HepG2 (cell line): ENCODE measurements around the gene FAM118B. TPM values are rescaled to one million over a fixed set of nuclear protein-coding genes. Genes with fewer than 3 reads are reported as not detected.

Experiments
- ATF7 ChIP-seq, 2 experiments: fragments of 450-650 bp in 1 of 2; sonication (generic) in 1 of 2; formaldehyde crosslinking in 1 of 2; IDR thresholded peaks; 2 replicates each; pipeline versions ENCODE4 v1.4.0 to v1.6.1; 2016 to 2020; ENCODE audit warnings: antibody characterized with exemption in 1 of 2, mild to moderate bottlenecking in 1 of 2, missing genetic modification reagents in 1 of 2
- DMAP1 ChIP-seq: IDR thresholded peaks from 2 replicates; pipeline ENCODE4 v1.6.1; 2016
- KLF15 ChIP-seq: sonication (generic); formaldehyde crosslinking; IDR thresholded peaks from 2 replicates; pipeline ENCODE4 v1.8.1; 2023; ENCODE audit warnings: borderline replicate concordance, mild to moderate bottlenecking, inconsistent platforms, missing genetic modification reagents, mixed read lengths
- LCORL ChIP-seq, 2 experiments: fragments of 450-650 bp in 1 of 2; sonication (generic) in 1 of 2; formaldehyde crosslinking in 1 of 2; IDR thresholded peaks; 2 replicates each; pipeline versions ENCODE4 v1.5.0 to v1.6.1; 2017 to 2020; ENCODE audit warnings: antibody characterized with exemption in 1 of 2, missing genetic modification reagents in 1 of 2
- REL ChIP-seq: sonication (generic); formaldehyde crosslinking; conservative IDR thresholded peaks from 2 replicates; pipeline ENCODE4 v1.8.0; 2022; ENCODE audit warnings: mild to moderate bottlenecking, missing genetic modification reagents, moderate library complexity
- SETDB1 ChIP-seq: sonication (generic); formaldehyde crosslinking; IDR thresholded peaks from 2 replicates; pipeline ENCODE4 v1.5.1; 2020; ENCODE audit warnings: missing genetic modification reagents, mild to moderate bottlenecking, borderline replicate concordance
- SRSF9 ChIP-seq: fragments of 200-400 bp; formaldehyde crosslinking; IDR thresholded peaks from 2 replicates; pipeline ENCODE4 v1.6.1; 2018; ENCODE audit warnings: borderline replicate concordance, mild to moderate bottlenecking, low read depth, low read length; ENCODE audit not compliant: insufficient read depth, poor library complexity, severe bottlenecking
- STAT5B ChIP-seq: sonication (generic); formaldehyde crosslinking; IDR thresholded peaks from 2 replicates; pipeline ENCODE4 v1.4.0; 2020; ENCODE audit warnings: missing genetic modification reagents
- XBP1 ChIP-seq: sonication (generic); formaldehyde crosslinking; IDR thresholded peaks from 2 replicates; pipeline ENCODE4 v1.5.0; 2020; ENCODE audit warnings: missing genetic modification reagents
- ZFX ChIP-seq: sonication (generic); formaldehyde crosslinking; IDR thresholded peaks from 2 replicates; pipeline ENCODE4 v1.4.0; 2020; ENCODE audit warnings: mild to moderate bottlenecking, low read depth, missing genetic modification reagents, moderate library complexity
- ZNF317 ChIP-seq: sonication (generic); formaldehyde crosslinking; IDR thresholded peaks from 2 replicates; pipeline ENCODE4 v1.5.0; 2020; ENCODE audit warnings: mild to moderate bottlenecking, missing genetic modification reagents
- ZNF326 ChIP-seq: sonication (generic); formaldehyde crosslinking; IDR thresholded peaks from 2 replicates; pipeline ENCODE4 v1.4.0; 2020; ENCODE audit warnings: missing genetic modification reagents, borderline replicate concordance
- ZNF333 ChIP-seq: sonication (generic); formaldehyde crosslinking; IDR thresholded peaks from 2 replicates; pipeline ENCODE4 v1.4.0; 2020; ENCODE audit warnings: mild to moderate bottlenecking, missing genetic modification reagents, borderline replicate concordance
- ZNF33A ChIP-seq: sonication (generic); formaldehyde crosslinking; IDR thresholded peaks from 2 replicates; pipeline ENCODE4 v1.5.1; 2020; ENCODE audit warnings: missing genetic modification reagents, mild to moderate bottlenecking, moderate library complexity, borderline replicate concordance
- polyA plus RNA-seq, 8 experiments: library from polyadenylated mRNA; depleted of rRNA in 3 of 8; stranded (reverse) in 7 of 8; unstranded in 1 of 8; fragments of >200 nt; fragmentation: Illumina TruSeq in 4 of 8; extraction: Trizol in 4 of 8; gene quantifications; 2 replicates each; pipeline versions ENCODE4 v1.2.1 to v1.2.3, GENCODE V29; 2011 to 2016; ENCODE audit warnings: low read depth in 4 of 8, missing spikeins in 1 of 8, mixed read lengths in 1 of 8; ENCODE audit not compliant: insufficient read depth in 1 of 8
- total RNA-seq, 5 experiments: library from RNA; depleted of rRNA; stranded (reverse); fragments of >200 nt; fragmentation: Illumina TruSeq; extraction: Trizol; gene quantifications; 2 replicates each; pipeline ENCODE4 v1.2.3, GENCODE V29; 2016; ENCODE audit warnings: low read depth in 1 of 5
- TF ChIP-seq, protein P1 (sequence below), 2 experiments: sonication (generic) in 1 of 2; formaldehyde crosslinking in 1 of 2; IDR thresholded peaks; 2 replicates each; pipeline versions ENCODE4 v1.6.1 to v1.9.0; 2014 to 2022; ENCODE audit warnings: antibody characterized with exemption in 1 of 2, borderline replicate concordance in 1 of 2, inconsistent platforms in 1 of 2, low read depth in 1 of 2, missing genetic modification reagents in 1 of 2
- TF ChIP-seq, protein P2 (sequence below): sonication (generic); formaldehyde crosslinking; IDR thresholded peaks from 2 replicates; pipeline ENCODE4 v1.4.0; 2020; ENCODE audit warnings: missing genetic modification reagents
- TF ChIP-seq, protein P3 (sequence below): sonication (generic); formaldehyde crosslinking; IDR thresholded peaks from 2 replicates; pipeline ENCODE4 v1.4.0; 2020; ENCODE audit warnings: missing genetic modification reagents

FAM118B gene
- total and polyA plus RNA-seq, 2 of the 13 experiments (the other 11 are each of a cell fraction or from before 2014, with no cell fraction given), result 10.2 to 25.7 TPM

DNA sequence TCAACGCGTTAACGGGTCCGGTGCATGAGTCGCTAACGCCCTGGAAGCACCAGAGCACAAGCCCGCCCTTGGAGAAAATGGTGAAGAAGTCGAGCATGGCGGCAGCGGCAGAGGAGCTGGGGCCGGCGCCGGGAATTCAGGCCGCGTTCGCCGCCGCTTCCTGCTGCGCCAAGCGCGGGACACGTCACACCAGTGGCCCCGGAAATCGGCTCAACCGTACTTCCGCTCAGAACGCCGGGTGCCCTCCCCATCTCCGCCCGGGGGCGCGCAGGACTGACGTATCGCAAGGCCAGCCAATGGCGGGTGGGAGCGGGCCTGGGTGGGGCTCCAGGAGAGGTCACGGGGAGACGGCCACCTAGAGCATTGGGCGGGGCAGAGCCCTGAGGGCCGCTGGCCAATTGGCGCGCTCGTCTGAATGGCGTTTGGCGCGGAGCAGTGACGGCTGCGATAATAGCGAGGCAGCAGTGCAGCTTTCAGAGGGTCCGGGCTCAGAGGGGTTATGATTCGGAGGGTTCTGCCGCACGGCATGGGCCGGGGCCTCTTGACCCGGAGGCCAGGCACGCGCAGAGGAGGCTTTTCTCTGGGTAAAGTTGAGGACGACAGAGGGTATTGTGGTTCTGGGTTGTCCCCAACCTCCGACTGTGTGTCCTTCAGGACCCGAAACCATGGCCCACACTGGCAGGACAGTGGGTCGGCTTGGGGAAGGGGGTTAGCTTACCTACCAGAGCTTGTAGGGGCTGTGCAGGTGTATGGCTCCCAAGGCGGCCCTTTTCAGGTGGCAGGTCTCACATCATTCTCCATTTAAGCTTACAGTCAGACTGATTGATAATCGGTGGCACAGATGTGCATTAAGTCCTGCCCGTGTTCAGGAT, 57.4 kb downstream of the FAM118B start, which contains the start of the genes FOXRED1 and SRPRA (continued):
- no peak for TF ChIP-seq STAT5B
- peak; percentile 85 for TF ChIP-seq ZFX (CRISPR knock-in tag)
- no peak for TF ChIP-seq ZNF326 (CRISPR knock-in tag)
- no peak for TF ChIP-seq SETDB1
- no peak for TF ChIP-seq REL (CRISPR knock-in tag)
- no peak for TF ChIP-seq ATF7 (IDR thresholded peaks at IDR 0.05)
- 0 out of 2 replicates have a peak, but pooled peaks have one; percentile 49 for TF ChIP-seq ATF7 (CRISPR knock-in tag; IDR thresholded peaks at IDR 0.05)
- no peak; the same call in 1 of the 2 replicates for TF ChIP-seq ZNF33A (CRISPR knock-in tag)
- TF ChIP-seq, protein P1, sequence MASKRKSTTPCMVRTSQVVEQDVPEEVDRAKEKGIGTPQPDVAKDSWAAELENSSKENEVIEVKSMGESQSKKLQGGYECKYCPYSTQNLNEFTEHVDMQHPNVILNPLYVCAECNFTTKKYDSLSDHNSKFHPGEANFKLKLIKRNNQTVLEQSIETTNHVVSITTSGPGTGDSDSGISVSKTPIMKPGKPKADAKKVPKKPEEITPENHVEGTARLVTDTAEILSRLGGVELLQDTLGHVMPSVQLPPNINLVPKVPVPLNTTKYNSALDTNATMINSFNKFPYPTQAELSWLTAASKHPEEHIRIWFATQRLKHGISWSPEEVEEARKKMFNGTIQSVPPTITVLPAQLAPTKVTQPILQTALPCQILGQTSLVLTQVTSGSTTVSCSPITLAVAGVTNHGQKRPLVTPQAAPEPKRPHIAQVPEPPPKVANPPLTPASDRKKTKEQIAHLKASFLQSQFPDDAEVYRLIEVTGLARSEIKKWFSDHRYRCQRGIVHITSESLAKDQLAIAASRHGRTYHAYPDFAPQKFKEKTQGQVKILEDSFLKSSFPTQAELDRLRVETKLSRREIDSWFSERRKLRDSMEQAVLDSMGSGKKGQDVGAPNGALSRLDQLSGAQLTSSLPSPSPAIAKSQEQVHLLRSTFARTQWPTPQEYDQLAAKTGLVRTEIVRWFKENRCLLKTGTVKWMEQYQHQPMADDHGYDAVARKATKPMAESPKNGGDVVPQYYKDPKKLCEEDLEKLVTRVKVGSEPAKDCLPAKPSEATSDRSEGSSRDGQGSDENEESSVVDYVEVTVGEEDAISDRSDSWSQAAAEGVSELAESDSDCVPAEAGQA (IDR thresholded peaks at IDR 0.05; ENCODE audit: low read depth), result peak; percentile 93
- TF ChIP-seq, protein P1 (CRISPR knock-in tag; IDR thresholded peaks at IDR 0.05; ENCODE audit: borderline replicate concordance), result no peak
- TF ChIP-seq, protein P2, sequence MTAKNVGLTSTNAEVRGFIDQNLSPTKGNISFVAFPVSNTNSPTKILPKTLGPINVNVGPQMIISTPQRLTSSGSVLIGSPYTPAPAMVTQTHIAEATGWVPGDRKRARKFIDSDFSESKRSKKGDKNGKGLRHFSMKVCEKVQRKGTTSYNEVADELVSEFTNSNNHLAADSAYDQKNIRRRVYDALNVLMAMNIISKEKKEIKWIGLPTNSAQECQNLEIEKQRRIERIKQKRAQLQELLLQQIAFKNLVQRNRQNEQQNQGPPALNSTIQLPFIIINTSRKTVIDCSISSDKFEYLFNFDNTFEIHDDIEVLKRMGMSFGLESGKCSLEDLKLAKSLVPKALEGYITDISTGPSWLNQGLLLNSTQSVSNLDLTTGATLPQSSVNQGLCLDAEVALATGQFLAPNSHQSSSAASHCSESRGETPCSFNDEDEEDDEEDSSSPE, result peak; percentile 90
- TF ChIP-seq, protein P3, sequence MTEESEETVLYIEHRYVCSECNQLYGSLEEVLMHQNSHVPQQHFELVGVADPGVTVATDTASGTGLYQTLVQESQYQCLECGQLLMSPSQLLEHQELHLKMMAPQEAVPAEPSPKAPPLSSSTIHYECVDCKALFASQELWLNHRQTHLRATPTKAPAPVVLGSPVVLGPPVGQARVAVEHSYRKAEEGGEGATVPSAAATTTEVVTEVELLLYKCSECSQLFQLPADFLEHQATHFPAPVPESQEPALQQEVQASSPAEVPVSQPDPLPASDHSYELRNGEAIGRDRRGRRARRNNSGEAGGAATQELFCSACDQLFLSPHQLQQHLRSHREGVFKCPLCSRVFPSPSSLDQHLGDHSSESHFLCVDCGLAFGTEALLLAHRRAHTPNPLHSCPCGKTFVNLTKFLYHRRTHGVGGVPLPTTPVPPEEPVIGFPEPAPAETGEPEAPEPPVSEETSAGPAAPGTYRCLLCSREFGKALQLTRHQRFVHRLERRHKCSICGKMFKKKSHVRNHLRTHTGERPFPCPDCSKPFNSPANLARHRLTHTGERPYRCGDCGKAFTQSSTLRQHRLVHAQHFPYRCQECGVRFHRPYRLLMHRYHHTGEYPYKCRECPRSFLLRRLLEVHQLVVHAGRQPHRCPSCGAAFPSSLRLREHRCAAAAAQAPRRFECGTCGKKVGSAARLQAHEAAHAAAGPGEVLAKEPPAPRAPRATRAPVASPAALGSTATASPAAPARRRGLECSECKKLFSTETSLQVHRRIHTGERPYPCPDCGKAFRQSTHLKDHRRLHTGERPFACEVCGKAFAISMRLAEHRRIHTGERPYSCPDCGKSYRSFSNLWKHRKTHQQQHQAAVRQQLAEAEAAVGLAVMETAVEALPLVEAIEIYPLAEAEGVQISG (CRISPR knock-in tag), result peak; percentile 91
- peak; percentile 89; the same call in 1 of the 2 replicates for TF ChIP-seq XBP1 (CRISPR knock-in tag)
- no peak for TF ChIP-seq KLF15
- no peak for TF ChIP-seq SRSF9
- peak; percentile 95 for TF ChIP-seq DMAP1 (CRISPR knock-in tag)
- TF ChIP-seq ZNF333 (CRISPR knock-in tag), result no peak
- no peak for TF ChIP-seq LCORL (IDR thresholded peaks at IDR 0.05)
- peak; percentile 25; the same call in 1 of the 2 replicates for TF ChIP-seq LCORL (CRISPR knock-in tag; IDR thresholded peaks at IDR 0.05)
- peak; percentile 39; the same call in 1 of the 2 replicates for TF ChIP-seq ZNF317
